HCT116 (cell line): Measurements from ENCODE around the gene PLCB1. TPM values are rescaled to one million over a fixed set of nuclear protein-coding genes. Genes with fewer than 3 reads are reported as not detected.

ENCODE experiments used
- ATAC-seq: fragments of 200-7000 bp; cut with Tn5 transposase; 2 replicates; pipeline ENCODE4 v1.9.1; 2020; ENCODE audit warnings: mild to moderate bottlenecking, moderate library complexity
- BruUV-seq: library from RNA; stranded (reverse); fragments of 400-500 nt; replicated peaks from 2 replicates; lab custom pipeline; 2021; lab: Mats Ljungman, UMichigan
- CTCF ChIA-PET: fragments of 300-600 bp; sonication (Branson Sonifier 250); formaldehyde crosslinking; loops from one replicate; lab custom pipeline; 2021; ENCODE audit warnings: antibody characterized with exemption; lab: Charles Lee
- POLR2A ChIA-PET: fragments of 300-600, 350-600 bp; sonication (Branson Sonifier 250); formaldehyde crosslinking; loops from one replicate; lab custom pipeline; 2021; ENCODE audit warnings: antibody characterized with exemption; lab: Charles Lee
- RAD21 ChIA-PET, 2 experiments: fragments of 300-600 bp; sonication (Branson Sonifier 250); formaldehyde crosslinking; loops; one replicate each; lab custom pipeline; 2023; ENCODE audit warnings: low total read pairs in 2 of 2; ENCODE audit not compliant: uncharacterized antibody in 2 of 2, unreplicated experiment in 2 of 2, low non-redundant PET in 1 of 2; lab: Charles Lee
- DNase-seq: peaks from one replicate; pipeline ENCODE4 v3.0.0-alpha.2; 2010; ENCODE audit warnings: low read depth, low spot score
- H2AFZ ChIP-seq: fragments of 200-600 bp; shearing (Covaris generic), sonication (generic); 2 replicates; pipeline ENCODE4 v1.6.1; 2017; ENCODE audit warnings: low read depth, mixed run types, mixed read lengths, antibody characterized with exemption, low read length; ENCODE audit not compliant: poor library complexity, severe bottlenecking
- H3K27ac ChIP-seq: 2 replicates; pipeline ENCODE4 v1.5.1; 2012; ENCODE audit warnings: low read depth, low read length
- H3K27me3 ChIP-seq: fragments of 200-600 bp; sonication (generic); 2 replicates; pipeline ENCODE4 v1.6.1; 2016; ENCODE audit warnings: mixed run types, low read length, mixed read lengths; ENCODE audit not compliant: insufficient read depth
- H3K36me3 ChIP-seq, 2 experiments: fragments of 200-500 bp in 1 of 2; fragments of 200-600 bp in 1 of 2; sonication (Bioruptor generic) in 1 of 2; sonication (generic) in 1 of 2; 2 replicates each; pipeline versions ENCODE4 v1.5.1 to v1.6.1; 2014 to 2016; ENCODE audit warnings: low read length in 2 of 2, inconsistent platforms in 1 of 2, mixed read lengths in 1 of 2, mixed run types in 1 of 2; ENCODE audit not compliant: insufficient read depth in 2 of 2, control insufficient read depth in 1 of 2
- H3K4me1 ChIP-seq, 2 experiments: fragments of 200-600 bp in 1 of 2; sonication (generic) in 1 of 2; 2 replicates each; pipeline versions ENCODE4 v1.5.1 to v1.6.1; 2012 to 2017; ENCODE audit warnings: low read length in 2 of 2, inconsistent platforms in 1 of 2, mild to moderate bottlenecking in 1 of 2, mixed read lengths in 1 of 2, mixed run types in 1 of 2, moderate library complexity in 1 of 2; ENCODE audit not compliant: insufficient read depth in 2 of 2, control insufficient read depth in 1 of 2
- H3K4me2 ChIP-seq: fragments of 200-600 bp; sonication (generic); 2 replicates; pipeline ENCODE4 v1.6.1; 2017; ENCODE audit warnings: mixed run types, low read length, mixed read lengths
- H3K4me3 ChIP-seq, 2 experiments: fragments of 200-600 bp in 1 of 2; sonication (generic) in 1 of 2; replicated peaks in 1 of 2; 2 replicates each; pipeline ENCODE4 v1.5.1; 2011 to 2016; ENCODE audit warnings: low read length in 2 of 2, control low read depth in 1 of 2, low read depth in 1 of 2, mild to moderate bottlenecking in 1 of 2, mixed read lengths in 1 of 2, mixed run types in 1 of 2
- H3K79me2 ChIP-seq: fragments of 200-600 bp; sonication (generic); 2 replicates; pipeline ENCODE4 v1.6.1; 2017; ENCODE audit warnings: mild to moderate bottlenecking, mixed run types, low read length, moderate library complexity, mixed read lengths; ENCODE audit not compliant: insufficient read depth
- H3K9ac ChIP-seq: fragments of 200-600 bp; sonication (generic); 2 replicates; pipeline ENCODE4 v1.6.1; 2016; ENCODE audit warnings: low read length, mixed read lengths
- H3K9me2 ChIP-seq: fragments of 200-600 bp; sonication (generic), shearing (Covaris generic); 2 replicates; pipeline ENCODE4 v1.6.1; 2017; ENCODE audit warnings: mixed run types, mild to moderate bottlenecking, moderate library complexity; ENCODE audit not compliant: insufficient read depth
- H3K9me3 ChIP-seq, 2 experiments: fragments of 200-500 bp in 1 of 2; fragments of 200-600 bp in 1 of 2; sonication (Bioruptor generic) in 1 of 2; sonication (generic) in 1 of 2; 2 replicates each; pipeline ENCODE4 v1.6.1; 2014 to 2017; ENCODE audit warnings: low read length in 2 of 2, mixed read lengths in 2 of 2, inconsistent platforms in 1 of 2, low read depth in 1 of 2, mild to moderate bottlenecking in 1 of 2, mixed run types in 1 of 2, moderate library complexity in 1 of 2; ENCODE audit not compliant: control insufficient read depth in 1 of 2, insufficient read depth in 1 of 2
- H4K20me1 ChIP-seq: fragments of 200-600 bp; sonication (generic), shearing (Covaris generic); 2 replicates; pipeline ENCODE4 v1.6.1; 2017; ENCODE audit warnings: mixed run types, mild to moderate bottlenecking, moderate library complexity; ENCODE audit not compliant: insufficient read depth
- CBX3 ChIP-seq: IDR thresholded peaks from 2 replicates; pipeline ENCODE4 v1.6.1; 2012; ENCODE audit warnings: low read depth
- EGR1 ChIP-seq: IDR thresholded peaks from 2 replicates; pipeline ENCODE4 v1.6.1; 2012; ENCODE audit warnings: low read depth
- JUND ChIP-seq: IDR thresholded peaks from 2 replicates; pipeline ENCODE4 v1.6.1; 2012
- POLR2A ChIP-seq: IDR thresholded peaks from 2 replicates; pipeline ENCODE4 v1.7.0; 2011; ENCODE audit warnings: borderline replicate concordance; ENCODE audit not compliant: insufficient read depth, insufficient read length; ENCODE audit errors: extremely low read depth
- POLR2AphosphoS5 ChIP-seq: IDR thresholded peaks from 2 replicates; pipeline ENCODE4 v1.6.1; 2011; ENCODE audit warnings: mild to moderate bottlenecking, low read depth, low read length, moderate library complexity
- REST ChIP-seq: IDR thresholded peaks from 2 replicates; pipeline ENCODE4 v1.6.1; 2012; ENCODE audit warnings: low read depth
- SIN3A ChIP-seq: IDR thresholded peaks from 2 replicates; pipeline ENCODE4 v1.6.1; 2012; ENCODE audit warnings: low read depth
- TCF7L2 ChIP-seq: IDR thresholded peaks from 2 replicates; pipeline ENCODE4 v1.7.0; 2011; ENCODE audit warnings: borderline replicate concordance, inconsistent platforms; ENCODE audit not compliant: insufficient read depth, insufficient read length; ENCODE audit errors: extremely low read depth
- ZFX ChIP-seq: fragments of 450-650 bp; IDR thresholded peaks from 2 replicates; pipeline ENCODE4 v1.6.1; 2017
- intact Hi-C: fragments of 100-400 bp; cut with micrococcal nuclease; formaldehyde crosslinking; loops from 2 replicates; pipeline ENCODE4 v1.10.0; 2022
- total RNA-seq: library from RNA; stranded (reverse); gene quantifications from one replicate; pipeline ENCODE4 v1.2.1, GENCODE V29; 2021; ENCODE audit not compliant: unreplicated experiment
- TF ChIP-seq, protein P1 (sequence below): IDR thresholded peaks from 2 replicates; pipeline ENCODE4 v1.6.1; 2012

Gene PLCB1
- total RNA-seq, 1 experiment from 2014 or later = 15.8 TPM

DNA sequence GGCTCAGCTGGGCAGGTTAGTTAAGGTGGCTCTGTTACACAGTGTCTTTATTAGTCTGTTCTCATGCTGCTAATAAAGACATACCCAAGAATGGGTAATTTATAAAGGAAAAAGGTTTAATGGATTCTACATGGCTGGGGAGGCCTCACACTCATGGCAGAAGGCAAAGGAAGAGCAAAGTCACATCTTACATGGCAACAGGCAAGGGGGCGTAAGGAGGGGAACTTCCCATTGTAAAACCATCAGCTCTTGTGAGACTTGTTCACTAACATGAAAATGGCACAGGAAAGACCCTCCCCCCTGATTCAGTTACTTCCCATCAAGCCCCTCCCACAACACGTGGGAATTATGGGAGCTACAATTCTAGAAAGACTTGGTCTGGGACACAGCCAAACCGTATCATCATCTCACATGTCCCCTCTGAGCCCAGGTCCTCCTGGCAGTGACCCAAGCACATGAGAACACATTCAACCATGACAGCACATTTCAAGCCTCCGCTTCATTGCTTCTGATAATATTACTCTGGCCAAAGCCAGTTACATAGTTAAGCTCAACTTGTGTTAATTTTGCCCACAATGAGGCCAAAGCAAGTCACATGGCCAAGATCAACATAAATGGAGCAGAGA is 383.9 kb downstream of the PLCB1 start (continued):
- no peak for TF ChIP-seq REST
- TF ChIP-seq SIN3A = no peak
- TF ChIP-seq ZFX = no peak
- no peak for TF ChIP-seq TCF7L2
- TF ChIP-seq POLR2AphosphoS5 = no peak
- no peak for TF ChIP-seq CBX3
- TF ChIP-seq, protein P1, sequence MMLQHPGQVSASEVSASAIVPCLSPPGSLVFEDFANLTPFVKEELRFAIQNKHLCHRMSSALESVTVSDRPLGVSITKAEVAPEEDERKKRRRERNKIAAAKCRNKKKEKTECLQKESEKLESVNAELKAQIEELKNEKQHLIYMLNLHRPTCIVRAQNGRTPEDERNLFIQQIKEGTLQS = no peak
- no peak for TF ChIP-seq POLR2A
- TF ChIP-seq, all 23 proteins: peak for 0

DNA sequence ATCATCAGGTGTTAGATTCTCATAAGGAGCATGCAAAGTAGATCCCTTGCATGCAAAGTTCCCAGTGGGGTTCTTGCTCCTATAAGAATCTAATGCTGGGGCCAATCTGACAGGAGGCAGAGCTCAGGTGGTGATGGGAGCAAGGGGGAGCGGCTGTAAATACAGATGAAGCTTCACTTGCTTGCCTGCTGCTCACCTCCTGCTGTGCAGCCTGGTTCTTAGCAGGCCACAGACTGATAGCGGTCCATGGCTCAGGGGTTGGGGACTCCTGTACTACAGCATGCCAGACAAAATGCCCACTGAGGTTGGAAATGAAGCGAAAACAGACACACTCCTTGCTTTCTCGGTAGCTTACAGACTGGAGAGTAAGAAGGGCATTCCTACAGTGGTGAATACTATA is 386.8 kb downstream of the PLCB1 start:
- no peak overlapping the region for H3K4me2 ChIP-seq
- no peak overlapping the region for H3K9ac ChIP-seq
- ChIA-PET RAD21 (no interaction called here), CTCF (no interaction called here), POLR2A (no interaction called here)
- intact Hi-C loops = no loop called here
- H3K4me1 ChIP-seq = no peaks in the 10 kb centered on the region
- TF ChIP-seq EGR1 = no peak
- no peak for TF ChIP-seq JUND
- H3K4me3 ChIP-seq = no peak overlapping the region
- no peak overlapping the region for H3K27ac ChIP-seq
- BruUV-seq = no TSS peak
- H3K27me3 ChIP-seq = no peaks in the 10 kb centered on the region
- H3K36me3 ChIP-seq = no peaks in the 10 kb centered on the region
- H4K20me1 ChIP-seq = no peaks in the 10 kb centered on the region
- H3K9me2 ChIP-seq = no peaks in the 10 kb centered on the region
- no peak overlapping the region for H2AFZ ChIP-seq
- H3K79me2 ChIP-seq = no peaks in the 10 kb centered on the region
- ATAC-seq = no peak
- no peaks in the 10 kb centered on the region for H3K9me3 ChIP-seq
- DNase-seq = no peak
